GM11168 (cell line): Measurements from ENCODE around the gene TDO2.
"Not testable (repeated sequence)": the region's sequence is repeated elsewhere in the genome, so short reads cannot be mapped to it uniquely, and the experiment has no call there.

Experiments
- in situ Hi-C: fragments of 300-500 bp; cut with MboI; formaldehyde crosslinking; loops from one replicate; pipeline ENCODE4 v1.12.0; 2022; ENCODE audit warnings: low sequenced_read_pairs; ENCODE audit not compliant: unreplicated experiment

TDO2 gene

GRCh38 chr4:155906554-155907247 is 3.2 kb downstream of the TDO2 start:
- in situ Hi-C loops, result no loop called here

GRCh38 chr4:155907556-155907955 is 4.1 kb downstream of the TDO2 start:
- in situ Hi-C loops, result no loop called here

DNA sequence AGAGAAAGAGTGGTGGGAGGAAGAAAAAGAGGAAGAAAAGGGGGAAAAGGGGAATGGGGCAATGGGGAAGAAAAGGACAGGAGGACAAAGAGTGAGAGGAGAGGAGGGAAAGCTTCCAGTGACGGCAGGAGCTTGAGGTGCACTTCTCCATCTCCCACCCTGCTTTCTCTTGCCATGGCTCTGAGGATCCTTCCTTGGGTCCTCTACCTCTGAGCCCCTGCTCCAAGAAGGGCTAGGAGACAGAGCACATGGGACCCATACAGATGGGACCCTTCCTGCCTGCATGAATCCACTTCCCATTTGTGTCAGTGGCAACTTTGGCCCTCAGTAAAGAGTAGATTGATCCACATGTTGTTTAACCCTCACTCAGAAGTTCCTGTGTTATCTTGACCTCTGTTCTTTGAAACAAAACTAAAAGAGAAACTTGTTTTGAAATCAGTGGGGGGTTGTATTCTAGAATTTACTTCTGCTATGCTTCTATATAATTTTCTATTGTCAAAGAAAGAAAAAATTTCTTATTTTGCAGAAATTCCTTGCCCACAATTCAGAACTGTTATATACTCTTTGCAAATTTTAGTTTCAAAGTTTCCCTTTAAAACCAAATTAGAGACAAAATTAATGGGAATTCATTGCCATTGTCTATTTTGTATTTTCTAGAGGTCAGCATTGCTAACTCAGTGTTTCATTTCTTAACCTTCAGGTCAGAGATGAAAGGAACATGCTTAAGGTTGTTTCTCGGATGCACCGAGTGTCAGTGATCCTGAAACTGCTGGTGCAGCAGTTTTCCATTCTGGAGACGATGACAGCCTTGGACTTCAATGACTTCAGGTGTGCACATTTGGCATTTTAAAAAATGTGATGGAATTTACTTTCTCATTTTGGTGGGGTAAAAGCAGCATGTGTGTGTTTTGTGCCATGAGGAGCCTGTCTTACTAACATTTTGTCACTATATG is 5.0 kb downstream of the TDO2 start:
- in situ Hi-C loops, result no loop called here

DNA sequence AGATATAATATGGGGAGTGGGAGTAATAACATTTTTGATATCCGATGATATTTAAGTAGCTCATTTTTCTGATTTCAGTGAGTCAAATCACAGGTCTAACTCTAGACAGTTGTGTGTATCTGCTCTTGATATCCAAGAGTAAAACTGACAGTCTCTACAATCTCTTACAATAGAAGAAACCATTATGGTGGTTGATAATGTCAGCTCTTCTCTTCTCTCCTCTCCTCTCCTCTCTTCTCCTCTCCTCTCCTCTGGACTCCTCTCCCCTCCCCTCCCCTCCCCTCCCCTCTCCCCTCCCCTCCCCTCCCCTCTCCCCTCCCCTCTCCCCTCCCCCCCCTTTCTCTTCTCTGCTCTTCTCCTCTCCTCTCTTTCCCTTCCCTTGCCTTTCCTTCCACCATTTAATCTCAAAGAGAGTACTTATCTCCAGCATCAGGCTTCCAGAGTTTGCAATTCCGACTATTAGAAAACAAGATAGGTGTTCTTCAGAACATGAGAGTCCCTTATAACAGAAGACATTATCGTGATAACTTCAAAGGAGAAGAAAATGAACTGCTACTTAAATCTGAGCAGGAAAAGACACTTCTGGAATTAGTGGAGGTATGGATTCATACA is 6.2 kb downstream of the TDO2 start:
- in situ Hi-C loops, result no loop called here

GRCh38 chr4:155911905-155912304 is 8.4 kb downstream of the TDO2 start:
- in situ Hi-C loops, result no loop called here

GRCh38 chr4:155914782-155915181 is 11.3 kb downstream of the TDO2 start:
- in situ Hi-C loops, result no loop called here

- in situ Hi-C loops, result no loop called here
Observed at GRCh38 chr4:155921597-155921996, 18.1 kb downstream of the TDO2 start.

DNA sequence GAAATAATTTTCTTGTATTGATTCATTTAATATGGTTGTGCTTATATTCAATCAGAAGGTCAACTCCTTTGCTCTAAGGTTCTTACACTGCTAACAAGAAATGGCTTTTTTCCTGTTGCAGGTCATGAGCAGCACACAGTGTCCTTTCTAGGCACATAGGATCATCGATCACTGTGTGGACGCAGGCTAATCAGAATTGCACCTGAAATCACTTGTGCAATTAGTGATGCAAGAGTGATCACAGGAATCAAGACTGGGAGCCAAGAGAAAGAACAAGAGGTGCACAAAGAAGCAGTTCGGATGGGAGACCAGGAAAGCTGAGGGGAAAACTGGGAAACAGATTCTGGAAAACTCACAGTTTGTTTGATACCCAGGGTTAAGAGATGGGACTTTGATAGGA is 21.1 kb downstream of the TDO2 start:
- in situ Hi-C loops, result no loop called here

GRCh38 chr4:155929833-155930232 is 26.3 kb downstream of the TDO2 start:
- in situ Hi-C loops, result no loop called here

DNA sequence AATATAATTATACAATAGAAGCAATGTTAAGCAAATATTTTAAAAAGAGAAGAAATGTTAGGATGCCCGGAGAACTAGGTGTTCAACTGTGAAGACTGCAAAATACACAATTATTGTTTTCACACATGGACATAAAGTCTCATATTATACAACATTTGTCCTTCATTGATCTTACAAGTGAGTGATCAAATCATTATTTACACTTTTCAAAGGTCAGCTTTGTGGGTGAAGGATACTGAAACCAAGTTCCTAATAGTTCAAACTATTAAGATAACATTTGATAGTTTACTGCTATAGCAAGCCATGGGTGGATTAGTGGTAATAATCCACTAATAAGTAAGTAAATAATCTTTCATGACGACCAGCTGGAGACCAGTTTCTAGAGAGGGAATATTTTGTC is 26.8 kb downstream of the TDO2 start:
- in situ Hi-C loops, result no loop called here

DNA sequence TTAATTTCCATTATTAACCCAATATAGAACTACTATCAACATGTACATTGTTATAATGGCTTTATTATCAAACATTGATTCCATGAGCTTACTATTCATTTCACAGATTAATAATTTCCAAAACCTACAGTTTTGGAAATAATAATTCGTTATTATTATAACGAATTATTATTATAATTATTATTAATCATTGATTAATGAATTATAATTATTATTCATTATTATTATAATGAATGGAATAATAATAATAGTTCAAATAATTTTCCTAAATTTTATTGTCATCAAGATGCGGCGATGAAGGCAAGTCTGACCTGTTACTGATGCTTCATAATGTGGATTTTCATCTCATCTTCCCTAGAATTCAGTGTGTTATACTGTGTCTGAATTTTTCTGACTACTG is 28.1 kb downstream of the TDO2 start:
- in situ Hi-C loops, result no loop called here

DNA sequence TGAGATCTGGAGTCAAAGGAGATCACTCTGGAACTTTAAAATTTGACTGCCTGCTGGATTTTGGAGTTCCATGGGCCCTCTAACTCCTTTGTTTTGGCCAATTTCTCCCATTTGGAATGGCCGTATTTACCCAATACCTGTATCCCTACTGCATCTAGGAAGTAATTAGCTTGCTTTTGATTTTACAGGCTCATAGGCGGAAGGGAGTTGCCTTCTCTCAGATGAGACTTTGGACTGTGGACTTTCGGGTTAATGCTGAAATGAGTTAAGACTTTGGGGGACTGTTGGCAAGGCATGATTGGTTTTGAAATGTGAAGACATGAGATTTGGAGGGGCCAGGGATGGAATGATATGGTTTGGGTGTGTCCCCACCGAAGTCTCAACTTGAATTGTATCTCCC is 31.1 kb downstream of the TDO2 start:
- in situ Hi-C loops, result not testable (repeated sequence)

GRCh38 chr4:155935389-155935986 is 32.0 kb downstream of the TDO2 start:
- in situ Hi-C loops, result no loop called here

GRCh38 chr4:155941085-155941790 is 37.7 kb downstream of the TDO2 start:
- in situ Hi-C loops, result no loop called here

GRCh38 chr4:155941820-155942219 is 38.3 kb downstream of the TDO2 start:
- in situ Hi-C loops, result no loop called here

- in situ Hi-C loops, result no loop called here
Observed at GRCh38 chr4:155943605-155944291, 40.3 kb downstream of the TDO2 start.

- in situ Hi-C loops, result no loop called here
Observed at GRCh38 chr4:155944516-155944915, 41.0 kb downstream of the TDO2 start.

GRCh38 chr4:155946486-155946885 is 43.0 kb downstream of the TDO2 start:
- in situ Hi-C loops, result no loop called here

DNA sequence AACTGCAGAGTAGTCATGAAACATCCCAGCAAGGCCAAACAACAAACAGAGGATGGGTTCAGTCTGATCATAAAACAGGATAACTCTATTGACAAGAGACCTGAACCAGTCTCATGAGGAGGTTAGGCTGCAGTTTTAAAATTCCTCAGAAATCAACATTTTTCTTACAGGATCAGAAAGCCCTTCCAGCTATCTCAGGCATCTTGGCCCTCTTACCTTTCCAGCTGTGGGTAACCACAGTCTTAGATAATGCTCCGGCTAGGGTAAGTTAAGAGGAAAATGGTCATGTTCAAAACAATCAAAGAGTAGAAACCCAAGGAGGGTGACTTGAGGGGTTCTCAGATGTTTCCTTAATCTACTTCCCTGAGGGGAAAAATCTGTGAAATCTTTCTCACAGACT is 45.0 kb downstream of the TDO2 start:
- in situ Hi-C loops, result no loop called here
